ENCODE data around the gene CHN1.

GRCh38 chr2:174992886-174993285 lies 12.3 kb downstream of the CHN1 start:
- TF ChIP-seq CTCF (IDR thresholded peaks at IDR 0.05) (no peak), POLR2A (IDR thresholded peaks at IDR 0.05) (no peak)
